Measurements from ENCODE around the gene ADIRF.

- TF ChIP-seq CTCF (IDR thresholded peaks at IDR 0.05) (no peak), EZH2 (IDR thresholded peaks at IDR 0.05; ENCODE audit: borderline replicate concordance, insufficient read depth, low read depth, low read length, poor library complexity, severe bottlenecking) (no peak)
Observed at GRCh38 chr10:86956848-86957448, 11.3 kb upstream of the ADIRF start.

All from B cell (primary cell).